OCI-LY7 (cell line): ENCODE data around the gene HMCN1.

Experiments used
- EZH2phosphoT487 ChIP-seq: fragments of 200-600 bp; sonication (generic); IDR thresholded peaks from 2 replicates; pipeline ENCODE4 v1.6.1; 2018; ENCODE audit warnings: low read depth, borderline replicate concordance, mild to moderate bottlenecking, mixed run types, antibody characterized with exemption, low read length, moderate library complexity, mixed read lengths
- TF ChIP-seq, protein P1 (sequence below): fragments of 200-600 bp; sonication (generic); conservative IDR thresholded peaks from 2 replicates; pipeline ENCODE4 v1.5.1; 2014; ENCODE audit warnings: mild to moderate bottlenecking, antibody characterized with exemption, low read length, moderate library complexity, mixed read lengths

DNA sequence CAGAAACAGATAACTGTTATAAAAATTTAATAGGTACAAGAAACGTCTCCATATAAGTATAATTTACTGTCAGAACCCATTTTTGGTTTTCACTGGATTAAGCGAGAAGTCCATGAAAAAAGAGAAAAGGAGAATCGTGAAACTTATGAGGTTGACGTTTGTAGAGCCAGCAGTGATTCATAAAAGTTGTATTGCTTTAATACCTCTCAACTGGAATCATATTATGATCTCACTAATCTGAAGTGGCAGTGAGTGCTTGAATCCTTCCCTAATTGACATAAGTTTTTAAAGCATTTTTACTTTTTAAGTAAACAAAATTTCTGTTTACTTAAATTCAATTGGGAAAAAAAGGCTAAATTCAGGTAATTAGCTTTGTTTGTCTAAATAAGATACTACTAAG lies 325.6 kb downstream of the HMCN1 start:
- TF ChIP-seq, protein P1, sequence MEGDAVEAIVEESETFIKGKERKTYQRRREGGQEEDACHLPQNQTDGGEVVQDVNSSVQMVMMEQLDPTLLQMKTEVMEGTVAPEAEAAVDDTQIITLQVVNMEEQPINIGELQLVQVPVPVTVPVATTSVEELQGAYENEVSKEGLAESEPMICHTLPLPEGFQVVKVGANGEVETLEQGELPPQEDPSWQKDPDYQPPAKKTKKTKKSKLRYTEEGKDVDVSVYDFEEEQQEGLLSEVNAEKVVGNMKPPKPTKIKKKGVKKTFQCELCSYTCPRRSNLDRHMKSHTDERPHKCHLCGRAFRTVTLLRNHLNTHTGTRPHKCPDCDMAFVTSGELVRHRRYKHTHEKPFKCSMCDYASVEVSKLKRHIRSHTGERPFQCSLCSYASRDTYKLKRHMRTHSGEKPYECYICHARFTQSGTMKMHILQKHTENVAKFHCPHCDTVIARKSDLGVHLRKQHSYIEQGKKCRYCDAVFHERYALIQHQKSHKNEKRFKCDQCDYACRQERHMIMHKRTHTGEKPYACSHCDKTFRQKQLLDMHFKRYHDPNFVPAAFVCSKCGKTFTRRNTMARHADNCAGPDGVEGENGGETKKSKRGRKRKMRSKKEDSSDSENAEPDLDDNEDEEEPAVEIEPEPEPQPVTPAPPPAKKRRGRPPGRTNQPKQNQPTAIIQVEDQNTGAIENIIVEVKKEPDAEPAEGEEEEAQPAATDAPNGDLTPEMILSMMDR, result no peak
- no peak for TF ChIP-seq EZH2phosphoT487
